Cardiac septum (tissue), 1 donor: ENCODE results near the gene TBKBP1. TPM values are rescaled to one million over a fixed set of nuclear protein-coding genes. Genes with fewer than 3 reads are reported as not detected.

Experiments
- DNase-seq: peaks from one replicate; pipeline ENCODE4 v3.0.0-alpha.2; 2020; ENCODE audit warnings: low spot score
- intact Hi-C: fragments of 100-400 bp; cut with DNase I; formaldehyde crosslinking; loops from one replicate; pipeline ENCODE4 v1.14.0; 2022
- total RNA-seq: library from RNA; stranded (reverse); fragmentation: NEBNext Ultra II Directional; extraction: Animal tissue kit (Norgen Biotek cat#: 25700); gene quantifications from one replicate; pipeline ENCODE4 v1.2.1, GENCODE V29; 2021
- donor health status: DM: no; HTN: no; CAD: no.

TBKBP1 gene
- total RNA-seq, 1 donor from 2014 or later: 11.2 TPM

DNA sequence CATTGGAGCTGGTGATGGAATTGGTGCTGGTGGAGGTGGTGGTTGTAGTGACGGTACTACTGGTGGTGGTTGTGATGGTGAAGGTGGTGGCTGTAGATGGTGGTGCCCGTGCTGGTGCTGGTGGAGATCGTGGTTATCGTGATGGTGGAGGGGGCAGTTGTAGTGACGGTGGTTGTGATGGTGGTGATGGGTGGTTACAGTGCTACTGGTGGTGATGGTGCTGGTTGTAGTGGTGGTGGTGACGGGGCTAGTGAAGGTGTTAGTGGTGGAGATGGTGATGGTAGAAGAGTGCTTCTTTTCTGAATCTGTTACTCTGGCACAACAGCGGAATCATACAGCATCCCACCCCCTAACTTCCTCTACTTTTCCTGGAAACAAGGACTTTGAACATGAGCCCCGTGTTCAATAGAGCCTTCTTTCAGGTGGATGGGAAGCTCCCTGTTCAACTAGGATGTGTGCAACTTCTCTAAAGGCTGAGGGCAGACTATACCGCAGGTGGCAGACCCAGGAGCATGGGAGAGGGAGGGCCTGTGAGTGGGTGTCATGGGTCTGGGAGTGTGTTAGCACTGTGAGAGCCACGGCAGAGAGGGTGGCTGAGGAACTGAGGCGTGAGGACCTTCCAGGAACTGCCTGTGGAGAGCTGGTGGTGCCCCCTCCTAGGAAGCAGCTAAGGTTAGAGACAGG, 47.3 kb downstream of the TBKBP1 start:
- intact Hi-C loops: no loop called here
- DNase-seq: no peak

DNA sequence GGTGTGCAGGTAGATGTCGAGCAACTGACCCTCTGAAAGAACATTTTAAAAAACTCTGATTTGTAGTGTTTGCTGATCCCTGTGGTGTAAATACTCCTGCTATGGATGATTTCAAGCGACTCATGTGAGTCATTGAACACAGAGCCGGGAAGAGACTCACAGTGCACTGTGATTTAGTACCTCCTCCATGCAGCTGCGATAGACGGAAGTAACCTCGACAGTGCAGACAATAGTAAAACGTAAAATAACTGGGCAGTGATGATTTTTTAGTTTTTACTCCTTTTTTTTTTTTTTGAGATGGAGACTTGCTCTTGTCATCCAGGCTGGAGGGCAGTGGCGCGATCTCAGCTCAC, 47.8 kb downstream of the TBKBP1 start:
- intact Hi-C loops: no loop called here

DNA sequence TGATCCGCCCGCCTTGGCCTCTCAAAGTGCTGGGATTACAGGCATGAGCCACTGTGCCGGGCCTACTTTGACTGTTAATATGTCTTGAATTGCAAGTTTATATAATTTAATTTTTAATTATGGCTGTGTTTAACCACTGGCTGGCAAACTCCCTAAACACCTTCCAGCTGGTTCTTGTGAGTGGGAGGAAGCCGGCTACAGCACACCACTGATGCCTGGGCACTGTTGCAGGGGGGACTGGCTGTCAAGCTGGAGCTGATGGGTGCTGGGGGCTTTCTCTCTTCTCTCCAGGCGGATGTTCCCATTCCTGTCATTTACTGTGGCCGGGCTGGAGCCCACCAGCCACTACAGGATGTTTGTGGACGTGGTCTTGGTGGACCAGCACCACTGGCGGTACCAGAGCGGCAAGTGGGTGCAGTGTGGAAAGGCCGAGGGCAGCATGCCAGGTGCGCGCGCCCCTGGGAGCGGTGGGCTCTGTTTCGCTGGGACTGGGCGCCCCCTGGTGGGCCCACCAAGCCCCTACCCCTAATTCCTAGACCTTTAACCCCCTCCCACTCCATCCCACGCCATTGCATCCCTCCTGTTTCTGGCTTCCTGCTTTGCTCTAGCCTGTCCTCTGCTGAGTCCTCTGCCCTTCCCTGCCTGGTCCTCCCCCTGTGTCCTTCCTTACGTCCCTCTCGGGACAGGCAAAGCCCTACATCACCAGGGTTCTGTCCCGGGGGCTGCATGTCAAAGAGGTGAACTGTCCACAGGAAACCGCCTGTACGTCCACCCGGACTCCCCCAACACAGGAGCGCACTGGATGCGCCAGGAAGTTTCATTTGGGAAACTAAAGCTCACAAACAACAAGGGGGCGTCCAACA, 48.6 kb downstream of the TBKBP1 start:
- no peak for DNase-seq
- intact Hi-C loops: no loop called here

More for the DNA sequence above, 47.8 kb downstream of the TBKBP1 start:
- DNase-seq: no peak

DNA sequence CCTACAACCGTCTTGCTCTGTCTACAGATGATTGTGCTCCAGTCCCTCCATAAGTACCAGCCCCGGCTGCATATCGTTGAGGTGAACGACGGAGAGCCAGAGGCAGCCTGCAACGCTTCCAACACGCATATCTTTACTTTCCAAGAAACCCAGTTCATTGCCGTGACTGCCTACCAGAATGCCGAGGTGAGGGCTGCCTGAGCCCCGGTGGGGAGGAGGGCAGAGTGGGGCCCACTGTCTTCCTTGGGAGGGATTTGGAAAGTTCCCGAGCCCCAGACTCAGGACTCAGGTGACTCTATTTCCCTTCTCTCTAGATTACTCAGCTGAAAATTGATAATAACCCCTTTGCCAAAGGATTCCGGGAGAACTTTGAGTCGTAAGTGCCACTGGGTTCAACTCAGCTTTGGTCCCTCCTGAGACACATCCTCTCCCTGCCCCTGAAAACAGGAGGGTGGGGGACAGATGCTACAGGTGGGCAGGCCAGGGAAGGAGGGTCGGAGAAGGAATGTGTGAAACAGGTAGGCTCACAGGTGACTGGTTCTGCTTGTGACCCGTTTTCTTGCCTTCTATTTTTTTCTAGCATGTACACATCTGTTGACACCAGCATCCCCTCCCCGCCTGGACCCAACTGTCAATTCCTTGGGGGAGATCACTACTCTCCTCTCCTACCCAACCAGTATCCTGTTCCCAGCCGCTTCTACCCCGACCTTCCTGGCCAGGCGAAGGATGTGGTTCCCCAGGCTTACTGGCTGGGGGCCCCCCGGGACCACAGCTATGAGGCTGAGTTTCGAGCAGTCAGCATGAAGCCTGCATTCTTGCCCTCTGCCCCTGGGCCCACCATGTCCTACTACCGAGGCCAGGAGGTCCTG, 50.4 kb downstream of the TBKBP1 start:
- intact Hi-C loops: no loop called here
- DNase-seq: no peak

DNA sequence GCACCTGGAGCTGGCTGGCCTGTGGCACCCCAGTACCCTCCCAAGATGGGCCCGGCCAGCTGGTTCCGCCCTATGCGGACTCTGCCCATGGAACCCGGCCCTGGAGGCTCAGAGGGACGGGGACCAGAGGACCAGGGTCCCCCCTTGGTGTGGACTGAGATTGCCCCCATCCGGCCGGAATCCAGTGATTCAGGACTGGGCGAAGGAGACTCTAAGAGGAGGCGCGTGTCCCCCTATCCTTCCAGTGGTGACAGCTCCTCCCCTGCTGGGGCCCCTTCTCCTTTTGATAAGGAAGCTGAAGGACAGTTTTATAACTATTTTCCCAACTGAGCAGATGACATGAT, 51.0 kb downstream of the TBKBP1 start:
- DNase-seq: no peak
- intact Hi-C loops: no loop called here

DNA sequence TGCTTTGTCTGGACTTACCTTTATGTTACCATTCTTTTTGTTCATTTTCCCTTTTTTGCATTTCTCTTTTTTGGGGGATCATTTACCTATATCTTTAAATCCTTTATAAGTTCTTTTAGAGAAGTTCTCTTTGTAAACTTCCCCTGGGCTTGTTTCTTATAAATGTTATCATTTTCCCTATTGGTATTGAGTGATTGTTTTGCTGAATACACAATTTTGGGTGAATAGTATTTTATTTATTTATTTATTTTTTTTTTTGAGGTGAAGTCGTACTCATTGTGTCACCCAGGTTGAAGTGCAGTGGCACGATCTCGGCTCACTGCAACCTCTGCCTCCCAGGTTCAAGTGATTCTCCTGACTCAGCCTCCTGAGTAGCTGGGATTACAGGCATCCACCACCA, 57.5 kb downstream of the TBKBP1 start:
- DNase-seq: no peak
- intact Hi-C loops: no loop called here

DNA sequence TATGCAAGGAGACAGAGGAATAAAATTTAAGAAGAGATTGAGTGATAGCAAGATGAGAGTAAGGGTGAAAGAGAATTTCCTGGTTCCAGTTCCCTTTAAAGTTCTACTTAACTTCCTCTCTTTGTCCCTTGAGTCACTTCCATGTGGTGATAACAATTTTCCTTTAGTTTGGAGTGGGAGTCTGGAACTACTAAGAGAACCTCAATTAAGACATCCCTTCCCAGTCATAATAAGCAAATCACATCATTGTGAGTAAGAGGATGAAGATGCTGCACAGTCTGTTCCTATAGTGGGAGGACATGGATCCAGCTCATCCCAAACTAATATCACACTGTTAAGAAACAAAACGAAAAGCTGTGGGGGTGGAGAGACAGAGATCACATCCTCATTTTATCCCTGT, 63.4 kb downstream of the TBKBP1 start:
- no peak for DNase-seq
- intact Hi-C loops: no loop called here

DNA sequence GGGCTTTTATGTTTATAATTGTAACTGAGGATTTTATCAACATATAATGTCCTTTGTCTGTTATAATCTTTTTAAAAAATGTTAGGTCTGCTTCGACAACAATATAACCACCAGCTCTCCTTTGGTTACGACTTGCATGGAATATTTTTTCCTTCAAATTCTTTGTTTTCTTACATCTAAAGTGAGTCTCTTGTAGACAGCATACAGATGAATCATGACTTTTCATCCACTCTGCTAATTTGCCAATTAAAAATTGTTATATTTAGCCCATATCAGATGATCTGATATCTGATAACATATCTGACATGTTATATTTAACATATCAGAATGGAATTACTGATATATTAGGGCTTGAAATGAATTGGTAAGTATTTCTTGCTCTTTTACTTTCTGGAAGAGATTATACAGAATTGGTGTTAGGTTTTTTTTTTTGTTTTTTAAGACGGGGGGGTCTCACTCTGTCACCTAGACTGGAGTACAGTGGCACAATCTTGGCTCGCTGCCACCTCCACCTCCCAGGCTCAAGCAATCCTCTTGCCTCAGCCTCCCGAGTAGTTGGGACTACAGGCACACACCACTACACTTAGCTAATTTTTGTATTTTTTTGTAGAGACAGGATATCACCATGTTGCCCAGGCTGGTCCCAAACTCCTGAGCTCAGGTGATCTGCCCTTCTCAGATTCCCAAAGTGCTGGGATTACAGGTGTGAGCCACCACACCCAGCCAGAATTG, 66.6 kb downstream of the TBKBP1 start:
- no peak for DNase-seq
- intact Hi-C loops: no loop called here

Other genes starting within 250 kb of the TBKBP1 start
- gene NPEPPS, start 163.1 kb upstream of the TBKBP1 start, total RNA-seq: 73.1 TPM
- gene KPNB1, start 44.2 kb upstream of the TBKBP1 start, total RNA-seq: 185 TPM
- 0.30 TPM for gene TBX21, start 39.1 kb downstream of the TBKBP1 start, total RNA-seq
- 8.7 TPM for gene OSBPL7, start 127.6 kb downstream of the TBKBP1 start, total RNA-seq
- 55.5 TPM for gene MRPL10, start 137.4 kb downstream of the TBKBP1 start, total RNA-seq
- gene LRRC46, start 137.5 kb downstream of the TBKBP1 start, total RNA-seq: 0.27 TPM
- 32.1 TPM for gene SCRN2, start 147.1 kb downstream of the TBKBP1 start, total RNA-seq
- 0.08 TPM for gene SP6, start 157.0 kb downstream of the TBKBP1 start, total RNA-seq
- 16.3 TPM for gene SP2, start 202.1 kb downstream of the TBKBP1 start, total RNA-seq
- 21.3 TPM for gene PNPO, start 247.4 kb downstream of the TBKBP1 start, total RNA-seq